Heart left ventricle (tissue), 16 donors: ENCODE measurements around the gene SCPEP1. TPM values are rescaled to one million over a fixed set of nuclear protein-coding genes. Genes with fewer than 3 reads are reported as not detected.

Experiments
- ATAC-seq, 4 donors: fragments of 200-7000 bp; cut with Tn5 transposase; one replicate each; pipeline ENCODE4 v1.9.1; 2020 to 2022; ENCODE audit warnings: moderate library complexity in 4 of 4, mild to moderate bottlenecking in 3 of 4, moderate number of reproducible peaks in 1 of 4
- DNase-seq, 5 donors: peaks; one replicate each; pipeline ENCODE4 v3.0.0-alpha.2; 2020
- H3K27ac ChIP-seq, 12 donors: fragments of 200-600 bp; sonication (generic) in 4 of 12; one replicate each; pipeline versions ENCODE4 v1.5.0 to v1.8.0; 2016 to 2022; ENCODE audit warnings: mild to moderate bottlenecking in 2 of 12
- H3K27me3 ChIP-seq, 9 donors: fragments of 200-600 bp; sonication (generic) in 2 of 9; one replicate each; pipeline versions ENCODE4 v1.5.1 to v1.8.0; 2016 to 2022; ENCODE audit warnings: mild to moderate bottlenecking in 3 of 9
- H3K36me3 ChIP-seq, 9 donors: fragments of 200-600 bp; sonication (generic) in 2 of 9; one replicate each; pipeline versions ENCODE4 v1.5.0 to v1.8.0; 2018 to 2022; ENCODE audit warnings: mild to moderate bottlenecking in 2 of 9
- H3K4me1 ChIP-seq, 12 donors: fragments of 200-600 bp; sonication (generic) in 4 of 12; one replicate each; pipeline versions ENCODE4 v1.5.0 to v1.8.0; 2016 to 2022; ENCODE audit warnings: mild to moderate bottlenecking in 3 of 12
- H3K4me3 ChIP-seq, 12 donors: fragments of 200-600 bp; sonication (generic) in 4 of 12; one replicate each; pipeline versions ENCODE4 v1.5.0 to v1.8.0; 2017 to 2022; ENCODE audit warnings: mild to moderate bottlenecking in 9 of 12, moderate library complexity in 4 of 12
- H3K9me3 ChIP-seq, 12 donors: fragments of 200-600 bp; sonication (generic) in 4 of 12; one replicate each; pipeline versions ENCODE4 v1.5.0 to v1.8.0; 2016 to 2022; ENCODE audit warnings: mild to moderate bottlenecking in 1 of 12
- POLR2A ChIP-seq, 2 donors: fragments of 450-650 bp; IDR thresholded peaks; one replicate each; pipeline ENCODE4 v1.6.1; 2017; ENCODE audit warnings: antibody characterized with exemption in 2 of 2, mild to moderate bottlenecking in 2 of 2, moderate library complexity in 2 of 2
- WGBS, 4 donors: extraction: QIAGEN DNeasy Blood & Tissue Kit in 2 of 4; methylation state at CpG; one replicate each; pipeline versions ENCODE4 v1.1.5 to v1.1.7; 2013 to 2018; 5-methylcytosine and 5-hydroxymethylcytosine counted together
- intact Hi-C, 10 donors: fragments of 100-400 bp; cut with DNase I; formaldehyde crosslinking; loops; one replicate each; pipeline versions ENCODE4 v1.11.1 to v1.14.2; 2022
- polyA plus RNA-seq, 2 donors: library from polyadenylated mRNA; stranded (reverse); fragments of 200-250 nt; gene quantifications; one replicate each; pipeline ENCODE4 v1.2.3, GENCODE V29; 2013
- total RNA-seq, 9 donors: library from RNA; depleted of rRNA in 2 of 9; stranded (reverse); fragments of >200 nt in 2 of 9; fragmentation: NEBNext Ultra II Directional in 3 of 9; extraction: Animal tissue kit (Norgen Biotek cat#: 25700) in 3 of 9; gene quantifications; one replicate each; pipeline versions ENCODE4 v1.1.0 to v1.2.4, GENCODE V29; 2016 to 2023
- TF ChIP-seq, protein P1 (sequence below), 12 donors: fragments of 200-600 bp; sonication (generic) in 4 of 12; IDR thresholded peaks; one replicate each; pipeline versions ENCODE4 v1.5.0 to v1.8.0; 2018 to 2022; ENCODE audit warnings: antibody characterized with exemption in 12 of 12, mild to moderate bottlenecking in 5 of 12
- donor health status: ischemic (EF 13 %, LVEDD 7.1; RV severe dilation, severe dysfunction).
- donor health status: healthy with polysubstance abuse.
- donor health status: DM: no; HTN: yes; CAD: no.
- donor health status: DM: no; HTN: no; CAD: no.
- donor health status: ischemic (EF 25% LVEDD 6.9; RV normal size, moderate dysfunction).
- donor health status: ischemic (EF 25% LVEDD 5.7; RV mildly dilated, moderate dysfunction).
- donor health status: healthy.
- donor health status: DM: yes; HTN: yes; CAD: no.
- donor health status: ischemic (EF 35%, LVEDD 5.7; RV mildly dilated, moderate dysfunction).
- donor health status: nonischemic (EF 11% LVEDD 7.7; RV severe dilation, severe dysfunction).
- donor health status: DM: yes; HTN: yes; CAD: no.
- donor health status: PGD.
- donor health status: ischemic (EF 29% LVEDD 5.4; RV normal size, mild dysfunction).
- donor health status: nonischemic (EF 23%, LVEDD 6.1; RV moderate dilation, normal function).

The SCPEP1 gene
- total and polyA plus RNA-seq, 11 donors: 31.9 to 162 (median 58.0) TPM

DNA sequence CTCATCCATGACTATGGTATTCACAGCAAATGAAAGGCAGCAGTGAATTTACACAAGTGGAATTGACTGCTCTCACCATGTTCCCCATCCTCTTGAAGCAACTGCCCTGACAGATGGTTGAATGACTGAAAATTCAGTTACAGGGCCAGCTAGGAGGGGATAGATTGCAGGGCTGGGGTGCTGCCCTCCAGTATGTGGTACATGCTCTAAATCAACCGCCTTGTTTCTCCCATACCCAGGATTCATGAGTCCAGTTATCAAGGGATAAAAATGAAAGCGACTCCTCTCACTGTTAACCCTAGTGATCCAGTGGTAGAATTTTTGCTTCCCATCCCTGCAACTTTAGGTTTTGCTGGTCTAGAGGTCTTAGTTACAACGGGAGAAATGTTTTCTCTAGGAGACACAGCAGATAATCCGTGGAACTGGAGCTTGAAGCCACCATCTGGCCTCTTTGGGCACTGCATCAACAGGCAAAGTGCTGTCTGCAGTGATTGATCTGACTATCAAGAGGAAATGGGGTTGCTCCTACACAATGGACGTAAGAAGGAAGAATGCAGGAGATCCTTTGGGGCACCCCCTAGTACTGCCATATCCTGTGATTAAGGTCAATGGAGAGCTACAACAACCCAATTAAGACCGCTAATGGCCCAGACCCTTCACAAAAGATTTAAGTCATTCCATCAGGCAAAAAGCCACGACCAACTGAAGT lies 32.0 kb downstream of the SCPEP1 start:
- peak in 3 of 4 donors; percentile 60 to 84 (median 76) for ATAC-seq
- Histone ChIP-seq H3K27me3 (no peaks in the 10 kb centered on the region), H3K36me3 (peaks cover 0 to 26% (median 18%) of the 10 kb centered on the region in 9 donors), H3K4me1 (peaks cover 0 to 11% (median 0%) of the 10 kb centered on the region in 12 donors), H3K27ac (no peak overlapping the region), H3K4me3 (no peak overlapping the region), H3K9me3 (no peaks in the 10 kb centered on the region)
- TF ChIP-seq, protein P1, sequence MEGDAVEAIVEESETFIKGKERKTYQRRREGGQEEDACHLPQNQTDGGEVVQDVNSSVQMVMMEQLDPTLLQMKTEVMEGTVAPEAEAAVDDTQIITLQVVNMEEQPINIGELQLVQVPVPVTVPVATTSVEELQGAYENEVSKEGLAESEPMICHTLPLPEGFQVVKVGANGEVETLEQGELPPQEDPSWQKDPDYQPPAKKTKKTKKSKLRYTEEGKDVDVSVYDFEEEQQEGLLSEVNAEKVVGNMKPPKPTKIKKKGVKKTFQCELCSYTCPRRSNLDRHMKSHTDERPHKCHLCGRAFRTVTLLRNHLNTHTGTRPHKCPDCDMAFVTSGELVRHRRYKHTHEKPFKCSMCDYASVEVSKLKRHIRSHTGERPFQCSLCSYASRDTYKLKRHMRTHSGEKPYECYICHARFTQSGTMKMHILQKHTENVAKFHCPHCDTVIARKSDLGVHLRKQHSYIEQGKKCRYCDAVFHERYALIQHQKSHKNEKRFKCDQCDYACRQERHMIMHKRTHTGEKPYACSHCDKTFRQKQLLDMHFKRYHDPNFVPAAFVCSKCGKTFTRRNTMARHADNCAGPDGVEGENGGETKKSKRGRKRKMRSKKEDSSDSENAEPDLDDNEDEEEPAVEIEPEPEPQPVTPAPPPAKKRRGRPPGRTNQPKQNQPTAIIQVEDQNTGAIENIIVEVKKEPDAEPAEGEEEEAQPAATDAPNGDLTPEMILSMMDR (IDR thresholded peaks at IDR 0.05): peak; percentile 42 to 70 (median 58)
- no peak for TF ChIP-seq POLR2A (IDR thresholded peaks at IDR 0.05)
- DNase-seq: peak in 3 of 5 donors; percentile 20 to 43 (median 43)
- intact Hi-C loops: loop anchor here in 7 of 10 donors (5.0 to 10.0 kb wide), 7 partner anchors 47 to 105 kb away; partner anchors contain the start of gene AKAP1 (in 2 of the 7)
- WGBS, 4 donors: 34 to 39% (median 37%) methylated on average over 7 of the region's 7 CpGs

- 65 to 72% (median 71%) methylated on average over 3 of the region's 3 CpGs for whole genome bisulfite sequencing, 4 donors
- ATAC-seq (no peak), DNase-seq (no peak)
- no peaks in the 10 kb centered on the region for H3K27me3 ChIP-seq
- no peak overlapping the region for H3K27ac ChIP-seq
- no peak for TF ChIP-seq POLR2A (IDR thresholded peaks at IDR 0.05)
- TF ChIP-seq, protein P1 (IDR thresholded peaks at IDR 0.05): no peak
- H3K9me3 ChIP-seq: no peaks in the 10 kb centered on the region
- intact Hi-C loops: loop anchor here in 1 of 10 donors (10.0 kb wide), 1 partner anchor 54 kb away; no protein-coding TSS in a partner anchor
- no peak overlapping the region for H3K4me3 ChIP-seq
- H3K4me1 ChIP-seq: peaks cover 0 to 7% (median 0%) of the 10 kb centered on the region in 12 donors
- H3K36me3 ChIP-seq: peaks cover 0 to 20% (median 15%) of the 10 kb centered on the region in 9 donors
Measured at GRCh38 chr17:57010487-57010886, 32.6 kb downstream of the SCPEP1 start.

DNA sequence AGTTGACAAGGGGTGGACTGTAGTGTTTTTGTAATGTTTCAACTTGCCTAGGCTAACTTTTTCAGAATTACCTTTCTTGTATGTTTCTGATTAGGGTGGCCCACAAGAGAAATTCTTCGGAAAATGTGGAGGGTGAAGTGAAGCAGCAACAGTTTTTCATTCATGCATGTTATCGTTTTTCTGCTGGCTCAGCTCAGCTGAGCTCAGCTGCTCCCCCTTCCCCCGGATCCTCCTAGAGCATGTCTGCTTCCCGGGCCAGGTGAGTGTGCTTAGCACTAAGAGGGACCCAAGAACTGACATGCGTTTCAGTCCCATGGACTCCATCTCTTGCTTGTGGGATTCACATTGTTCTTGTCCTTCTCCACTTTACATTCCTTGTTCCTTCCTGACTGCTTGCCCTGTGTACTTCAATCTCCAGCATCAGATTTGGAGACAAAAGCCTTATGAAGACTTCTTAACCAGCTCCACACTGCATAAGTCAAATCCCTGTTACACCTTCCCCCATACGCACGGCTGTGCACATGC lies 33.6 kb downstream of the SCPEP1 start:
- no peak for TF ChIP-seq POLR2A (IDR thresholded peaks at IDR 0.05)
- TF ChIP-seq, protein P1 (IDR thresholded peaks at IDR 0.05): no peak
- H3K4me1 ChIP-seq: peaks cover 0 to 7% (median 0%) of the 10 kb centered on the region in 12 donors

DNA sequence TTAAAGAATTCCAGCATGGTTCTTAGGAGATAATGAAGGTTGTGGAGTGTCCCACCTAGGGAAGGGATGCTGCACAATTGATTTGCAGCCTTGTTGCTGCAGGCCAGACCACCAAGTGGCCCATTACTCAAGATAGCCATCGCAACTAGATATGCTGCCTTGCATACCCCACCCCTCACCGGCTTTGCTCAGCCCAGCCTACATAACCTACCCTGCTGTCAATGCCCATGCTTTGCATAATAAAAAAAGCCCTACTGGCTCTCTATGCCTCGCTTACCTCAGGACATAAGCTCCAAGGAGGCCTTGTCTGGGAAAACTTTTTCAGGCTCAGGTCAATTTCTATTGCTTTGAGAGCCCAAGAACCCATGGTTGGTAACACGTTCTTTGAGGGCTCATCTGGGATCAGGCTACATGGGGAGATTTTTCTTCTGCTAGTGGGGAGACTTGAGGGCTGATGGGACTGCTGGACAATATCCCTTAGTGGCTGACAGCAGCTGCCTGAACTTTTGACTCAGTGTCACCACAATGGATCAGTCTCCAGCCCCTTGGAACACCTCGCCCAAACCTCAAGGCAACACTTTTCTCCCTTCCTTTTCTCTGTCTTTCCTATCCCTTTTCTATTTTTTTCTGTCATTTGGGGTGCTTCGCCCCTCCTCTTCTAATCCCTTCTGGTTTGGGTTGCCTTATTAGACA lies 38.3 kb downstream of the SCPEP1 start:
- Histone ChIP-seq H3K4me3 (no peak overlapping the region), H3K4me1 (no peaks in the 10 kb centered on the region), H3K27me3 (peaks cover 0 to 8% (median 0%) of the 10 kb centered on the region in 9 donors), H3K36me3 (no peaks in the 10 kb centered on the region), H3K9me3 (no peaks in the 10 kb centered on the region), H3K27ac (no peak overlapping the region)
- 82 to 95% (median 90%) methylated on average over 5 to 6 of the region's 6 CpGs for WGBS, 4 donors
- DNase-seq (no peak), ATAC-seq (no peak)
- no peak for TF ChIP-seq POLR2A (IDR thresholded peaks at IDR 0.05)
- TF ChIP-seq, protein P1 (IDR thresholded peaks at IDR 0.05): no peak
- intact Hi-C loops: loop anchor here in 1 of 10 donors (10.0 kb wide), 1 partner anchor 49 kb away; no protein-coding TSS in a partner anchor

More for the DNA sequence above, 33.6 kb downstream of the SCPEP1 start:
- intact Hi-C loops: loop anchor here in 1 of 10 donors (10.0 kb wide), 1 partner anchor 53 kb away; no protein-coding TSS in a partner anchor
- Histone ChIP-seq H3K9me3 (no peaks in the 10 kb centered on the region), H3K4me3 (no peak overlapping the region), H3K27me3 (no peaks in the 10 kb centered on the region), H3K36me3 (peaks cover 0 to 9% (median 5%) of the 10 kb centered on the region in 9 donors), H3K27ac (no peak overlapping the region)
- DNase-seq (no peak), ATAC-seq (no peak)
- 77 to 86% (median 82%) methylated on average over 7 of the region's 7 CpGs for WGBS, 4 donors
